PC-3 (cell line): ENCODE measurements around the gene SLC25A51. TPM values are rescaled to one million over a fixed set of nuclear protein-coding genes. Genes with fewer than 3 reads are reported as not detected.

ENCODE experiments used
- ATAC-seq: fragments of 200-7000 bp; cut with Tn5 transposase; 2 replicates; pipeline ENCODE4 v1.9.1; 2020; ENCODE audit warnings: mild to moderate bottlenecking, moderate library complexity
- BruUV-seq: library from RNA; stranded (reverse); fragments of 400-500 nt; replicated peaks from 2 replicates; lab custom pipeline; 2021; lab: Mats Ljungman, UMichigan
- CTCF ChIA-PET: fragments of 300-600 bp; sonication (Branson Sonifier 250); formaldehyde crosslinking; loops from one replicate; lab custom pipeline; 2022; ENCODE audit warnings: antibody characterized with exemption; lab: Charles Lee
- POLR2A ChIA-PET: fragments of 300-600 bp; sonication (Branson Sonifier 250); formaldehyde crosslinking; loops from one replicate; lab custom pipeline; 2022; ENCODE audit warnings: antibody characterized with exemption; ENCODE audit not compliant: unreplicated experiment; lab: Charles Lee
- DNase-seq: peaks from one replicate; pipeline ENCODE4 v3.0.0-alpha.2; 2015
- H2AFZ ChIP-seq: fragments of 300-600 bp; sonication (generic); 2 replicates; pipeline ENCODE4 v1.6.0; 2016; ENCODE audit warnings: antibody characterized with exemption, low read length
- H3F3A ChIP-seq: fragments of 300-600 bp; sonication (generic); one replicate; pipeline ENCODE4 v1.6.0; 2017; ENCODE audit warnings: antibody characterized with exemption, low read length, control low read depth, mild to moderate bottlenecking; ENCODE audit not compliant: unreplicated experiment
- H3K27ac ChIP-seq: fragments of 300-600 bp; sonication (generic); 2 replicates; pipeline ENCODE4 v1.5.1; 2016; ENCODE audit warnings: mild to moderate bottlenecking, low read length
- H3K27me3 ChIP-seq: fragments of 300-600 bp; sonication (generic); 2 replicates; pipeline ENCODE4 v1.6.1; 2016; ENCODE audit warnings: low read length, mixed read lengths
- H3K36me3 ChIP-seq: fragments of 300-600 bp; sonication (generic); 2 replicates; pipeline ENCODE4 v1.6.1; 2016; ENCODE audit warnings: low read depth, mixed run types, low read length, mixed read lengths
- H3K4me1 ChIP-seq: fragments of 300-600 bp; sonication (generic); 2 replicates; pipeline ENCODE4 v1.5.1; 2016; ENCODE audit warnings: low read length; ENCODE audit not compliant: insufficient read depth
- H3K4me2 ChIP-seq: fragments of 300-600 bp; sonication (generic); 2 replicates; pipeline ENCODE4 v1.6.0; 2016; ENCODE audit warnings: low read length
- H3K4me3 ChIP-seq: fragments of 300-600 bp; sonication (generic); 2 replicates; pipeline ENCODE4 v1.5.1; 2016; ENCODE audit warnings: mild to moderate bottlenecking, low read length, mixed read lengths
- H3K79me2 ChIP-seq: fragments of 300-600 bp; sonication (generic); 2 replicates; pipeline ENCODE4 v1.6.1; 2017; ENCODE audit warnings: low read length, mixed read lengths
- H3K9ac ChIP-seq: fragments of 300-600 bp; sonication (generic); 2 replicates; pipeline ENCODE4 v1.6.0; 2016; ENCODE audit warnings: mild to moderate bottlenecking, low read length
- H3K9me2 ChIP-seq: fragments of 300-600 bp; sonication (generic); replicated peaks from 2 replicates; pipeline ENCODE4 v1.6.1; 2016; ENCODE audit warnings: mixed run types, low read length, mixed read lengths
- H3K9me3 ChIP-seq: fragments of 300-600 bp; sonication (generic); 2 replicates; pipeline ENCODE4 v1.6.1; 2016; ENCODE audit warnings: low read length, mixed read lengths
- H4K20me1 ChIP-seq: fragments of 300-600 bp; sonication (generic); 2 replicates; pipeline ENCODE4 v1.6.1; 2016; ENCODE audit warnings: low read length, mixed read lengths
- EZH2 ChIP-seq: fragments of 300-600 bp; sonication (generic); IDR thresholded peaks from one replicate; pipeline ENCODE4 v1.6.1; 2017; ENCODE audit warnings: antibody characterized with exemption, mild to moderate bottlenecking, low read length; ENCODE audit not compliant: unreplicated experiment
- EZH2phosphoT487 ChIP-seq: fragments of 300-600 bp; sonication (generic); IDR thresholded peaks from 2 replicates; pipeline ENCODE4 v1.6.1; 2018; ENCODE audit warnings: mild to moderate bottlenecking, antibody characterized with exemption, low read length, borderline replicate concordance
- intact Hi-C: fragments of 100-400 bp; cut with micrococcal nuclease; formaldehyde crosslinking; loops from 2 replicates; pipeline ENCODE4 v1.9.0; 2023
- total RNA-seq: library from RNA; depleted of rRNA; stranded (reverse); fragments of >200 nt; gene quantifications from 2 replicates; pipeline ENCODE4 v1.2.3, GENCODE V29; 2014
- TF ChIP-seq, protein P1 (sequence below): fragments of 300-600 bp; sonication (generic); conservative IDR thresholded peaks from 2 replicates; pipeline ENCODE4 v1.5.1; 2017; ENCODE audit warnings: antibody characterized with exemption, low read depth, mild to moderate bottlenecking, low read length

Gene SLC25A51
- total RNA-seq, 1 experiment from 2014 or later: 24.1 TPM

DNA sequence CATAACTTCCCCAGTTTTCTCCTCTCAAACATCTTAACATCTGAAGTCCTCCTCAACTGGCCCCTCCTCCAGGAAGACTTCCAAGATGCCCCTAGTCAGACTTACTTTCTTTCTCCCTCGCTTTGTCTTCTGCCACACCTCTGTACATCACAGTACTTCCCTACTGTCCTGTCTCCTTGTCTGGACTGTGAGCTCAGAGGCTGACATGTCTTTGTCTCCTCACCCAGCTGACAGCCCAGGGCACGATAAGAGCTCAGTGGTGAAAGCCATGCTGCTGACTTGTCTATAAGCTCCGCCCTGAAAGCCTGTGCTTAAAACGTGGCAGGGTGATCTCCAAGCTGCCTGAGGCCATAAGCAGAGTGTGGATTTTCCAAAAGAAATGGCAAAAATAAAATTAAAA lies 33.0 kb upstream of the SLC25A51 start:
- intact Hi-C loops: no loop called here

DNA sequence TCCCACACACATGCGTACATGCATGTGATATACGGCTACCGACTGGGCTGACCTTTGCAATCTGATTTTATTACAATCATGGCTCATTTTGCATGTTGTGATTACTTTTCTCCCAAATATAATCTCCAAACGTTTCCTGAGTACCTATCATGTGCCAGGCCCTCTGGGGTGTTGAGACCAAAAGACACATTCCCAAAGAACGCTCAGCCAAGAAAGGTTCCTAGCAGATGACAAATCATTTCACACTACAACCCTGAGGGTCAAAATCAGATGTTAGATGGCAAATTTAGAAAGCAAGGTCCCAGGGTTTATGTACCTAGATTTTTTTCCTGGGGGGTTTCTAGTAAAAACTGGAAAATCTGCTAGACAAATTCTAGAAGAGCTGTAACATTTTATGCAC lies 32.4 kb upstream of the SLC25A51 start:
- no peak overlapping the region for H3K4me2 ChIP-seq
- peaks cover 38% of the 10 kb centered on the region for H3K79me2 ChIP-seq
- no TSS peak for BruUV-seq
- DNase-seq (no peak), ATAC-seq (no peak)
- peak overlapping the region; percentile 92 for H3K27ac ChIP-seq
- H3K27me3 ChIP-seq: no peaks in the 10 kb centered on the region
- H3K4me3 ChIP-seq: no peak overlapping the region
- H3F3A ChIP-seq: no peaks in the 10 kb centered on the region
- no peak overlapping the region for H3K9ac ChIP-seq
- H4K20me1 ChIP-seq: no peaks in the 10 kb centered on the region
- ChIA-PET POLR2A (no interaction called here), CTCF (no interaction called here)
- H3K36me3 ChIP-seq: peaks cover 33% of the 10 kb centered on the region
- no peak overlapping the region for H2AFZ ChIP-seq
- TF ChIP-seq, protein P1, sequence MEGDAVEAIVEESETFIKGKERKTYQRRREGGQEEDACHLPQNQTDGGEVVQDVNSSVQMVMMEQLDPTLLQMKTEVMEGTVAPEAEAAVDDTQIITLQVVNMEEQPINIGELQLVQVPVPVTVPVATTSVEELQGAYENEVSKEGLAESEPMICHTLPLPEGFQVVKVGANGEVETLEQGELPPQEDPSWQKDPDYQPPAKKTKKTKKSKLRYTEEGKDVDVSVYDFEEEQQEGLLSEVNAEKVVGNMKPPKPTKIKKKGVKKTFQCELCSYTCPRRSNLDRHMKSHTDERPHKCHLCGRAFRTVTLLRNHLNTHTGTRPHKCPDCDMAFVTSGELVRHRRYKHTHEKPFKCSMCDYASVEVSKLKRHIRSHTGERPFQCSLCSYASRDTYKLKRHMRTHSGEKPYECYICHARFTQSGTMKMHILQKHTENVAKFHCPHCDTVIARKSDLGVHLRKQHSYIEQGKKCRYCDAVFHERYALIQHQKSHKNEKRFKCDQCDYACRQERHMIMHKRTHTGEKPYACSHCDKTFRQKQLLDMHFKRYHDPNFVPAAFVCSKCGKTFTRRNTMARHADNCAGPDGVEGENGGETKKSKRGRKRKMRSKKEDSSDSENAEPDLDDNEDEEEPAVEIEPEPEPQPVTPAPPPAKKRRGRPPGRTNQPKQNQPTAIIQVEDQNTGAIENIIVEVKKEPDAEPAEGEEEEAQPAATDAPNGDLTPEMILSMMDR: no peak
- TF ChIP-seq EZH2: no peak
- no peak for TF ChIP-seq EZH2phosphoT487
- intact Hi-C loops: no loop called here
- no peaks in the 10 kb centered on the region for H3K9me3 ChIP-seq
- H3K4me1 ChIP-seq: peaks cover 30% of the 10 kb centered on the region
- no peaks in the 10 kb centered on the region for H3K9me2 ChIP-seq

More for the DNA sequence above, 33.0 kb upstream of the SLC25A51 start:
- Histone ChIP-seq H4K20me1 (no peaks in the 10 kb centered on the region), H3K79me2 (peaks cover 40% of the 10 kb centered on the region), H3K4me3 (no peak overlapping the region), H2AFZ (no peak overlapping the region), H3K9me3 (no peaks in the 10 kb centered on the region), H3K27ac (peak overlapping the region; percentile 92), H3K4me2 (no peak overlapping the region), H3K9ac (peak overlapping the region; percentile 66), H3K9me2 (no peaks in the 10 kb centered on the region), H3K27me3 (no peaks in the 10 kb centered on the region), H3K36me3 (peaks cover 36% of the 10 kb centered on the region), H3K4me1 (peaks cover 30% of the 10 kb centered on the region), H3F3A (no peaks in the 10 kb centered on the region)
- CTCF ChIA-PET: interaction anchor here (0.7 kb wide), 1 partner anchor 161 kb away, joined by 4 read pairs; no protein-coding TSS in a partner anchor
- BruUV-seq: no TSS peak
- TF ChIP-seq EZH2: no peak
- TF ChIP-seq EZH2phosphoT487: no peak
- TF ChIP-seq, protein P1: no peak
- ATAC-seq: no peak
- POLR2A ChIA-PET: interaction anchor here (0.6 kb wide), 1 partner anchor 299 kb away, joined by 3 read pairs; no protein-coding TSS in a partner anchor
- no peak for DNase-seq

DNA sequence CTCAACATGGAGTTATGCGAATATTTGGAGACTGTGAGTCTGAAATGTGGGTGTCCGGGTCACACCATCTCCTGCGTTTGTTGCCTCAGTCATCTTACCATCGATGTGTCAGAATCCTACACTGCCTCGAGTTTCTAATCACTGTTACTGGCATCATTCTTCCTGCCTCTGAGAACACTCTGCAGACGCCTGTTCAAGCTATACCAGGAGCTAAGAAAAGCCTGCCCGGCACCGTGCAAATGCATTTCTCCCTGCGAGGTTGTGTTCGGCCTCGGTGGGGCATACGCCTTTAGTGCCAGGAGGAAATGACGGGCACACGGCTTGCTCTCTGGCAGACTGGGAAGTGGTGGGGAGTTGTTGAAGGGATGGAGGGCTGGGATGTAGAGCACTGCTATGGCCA lies 31.2 kb upstream of the SLC25A51 start:
- no TSS peak for BruUV-seq
- ATAC-seq (no peak), DNase-seq (no peak)
- Histone ChIP-seq H3K4me3 (no peak overlapping the region), H3K9ac (no peak overlapping the region), H2AFZ (no peak overlapping the region), H3F3A (no peaks in the 10 kb centered on the region), H3K36me3 (peaks cover 33% of the 10 kb centered on the region), H3K9me2 (no peaks in the 10 kb centered on the region), H3K9me3 (no peaks in the 10 kb centered on the region), H3K27ac (no peak overlapping the region), H3K4me2 (no peak overlapping the region), H3K4me1 (peaks cover 30% of the 10 kb centered on the region), H4K20me1 (no peaks in the 10 kb centered on the region), H3K27me3 (no peaks in the 10 kb centered on the region), H3K79me2 (peaks cover 50% of the 10 kb centered on the region)
- ChIA-PET CTCF (no interaction called here), POLR2A (no interaction called here)
- intact Hi-C loops: no loop called here
- TF ChIP-seq EZH2phosphoT487: no peak
